ENCODE measurements around the gene TCF7L2. TPM values are rescaled to one million over a fixed set of nuclear protein-coding genes. Genes with fewer than 3 reads are reported as not detected.

TCF7L2 gene
- total and polyA plus RNA-seq, 12 donors, result 8.7 to 24.7 (median 14.8) TPM

DNA sequence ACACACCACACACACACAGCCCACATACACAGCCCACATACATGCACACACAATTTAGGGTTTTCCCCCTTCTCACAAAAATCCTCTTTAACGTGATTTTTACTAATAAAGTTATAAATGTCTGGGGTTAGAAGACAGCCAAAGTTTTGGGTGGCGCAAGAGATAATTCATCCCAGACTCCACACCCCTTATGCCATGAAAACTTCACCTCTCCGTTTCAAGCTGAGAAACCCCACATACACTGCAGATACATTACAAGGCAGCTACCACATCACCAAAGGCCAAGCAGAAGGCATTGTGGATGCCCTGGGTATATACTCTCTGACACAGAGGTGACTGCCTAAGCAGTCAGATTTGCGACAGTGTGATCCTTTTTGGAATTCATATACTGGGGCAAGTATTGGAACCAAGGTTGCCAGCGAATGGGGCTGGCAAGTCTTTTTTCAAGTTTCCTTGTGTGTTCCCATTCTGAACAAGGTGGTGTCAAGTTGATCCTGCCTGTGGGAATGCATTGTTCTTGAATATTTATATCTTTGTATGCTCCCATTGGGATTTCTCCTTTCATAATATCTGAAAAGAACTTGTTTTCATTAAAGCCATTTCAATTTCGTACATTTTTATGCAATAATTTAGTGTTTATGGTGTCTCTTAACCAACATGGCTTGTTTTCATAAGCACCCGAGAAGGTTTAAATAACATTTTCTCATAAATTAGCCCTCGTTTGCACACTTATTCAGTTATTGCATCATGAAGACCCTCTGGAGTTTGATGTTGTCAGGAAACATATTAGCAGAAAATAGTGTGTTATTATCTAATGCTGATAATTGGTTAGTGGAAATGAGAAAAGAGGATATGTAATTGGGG lies 130.2 kb downstream of the TCF7L2 start:
- no peak overlapping the region for H3K4me3 ChIP-seq
- 87 to 90% (median 88%) methylated on average over 8 of the region's 8 CpGs for WGBS, 4 donors
- H3K27ac ChIP-seq, result no peak overlapping the region
- H3K4me1 ChIP-seq (replicated peaks in 1 of 2), result no peaks in the 10 kb centered on the region
- H3K9me3 ChIP-seq (replicated peaks in 1 of 3), result no peaks in the 10 kb centered on the region
- no peaks in the 10 kb centered on the region for H3K27me3 ChIP-seq
- no peaks in the 10 kb centered on the region for H3K36me3 ChIP-seq (replicated peaks in 1 of 2)
- no peak for TF ChIP-seq POLR2A (IDR thresholded peaks at IDR 0.05)
- intact Hi-C loops (cut with DNase I), result no loop called here
- no peak for DNase-seq

DNA sequence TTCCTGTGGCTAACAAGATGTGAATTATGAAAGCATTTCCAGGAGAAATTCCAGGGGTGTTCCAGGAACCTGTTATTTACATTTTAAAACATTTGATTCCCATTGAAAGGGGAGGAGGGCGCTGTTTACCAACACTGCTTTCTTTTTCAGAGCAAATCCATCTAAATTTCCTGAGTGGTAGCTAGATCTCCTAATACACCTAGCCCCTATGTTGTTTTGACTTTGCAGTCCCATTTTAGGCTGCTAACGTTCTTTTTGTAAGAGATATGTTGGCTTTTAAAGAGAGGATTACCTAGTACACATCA lies 130.8 kb downstream of the TCF7L2 start:
- Histone ChIP-seq H3K4me3 (no peak overlapping the region), H3K9me3 (replicated peaks in 1 of 3) (no peaks in the 10 kb centered on the region), H3K27ac (no peak overlapping the region), H3K27me3 (no peaks in the 10 kb centered on the region), H3K4me1 (replicated peaks in 1 of 2) (peaks cover 0 to under 1% of the 10 kb centered on the region in 2 donors), H3K36me3 (replicated peaks in 1 of 2) (no peaks in the 10 kb centered on the region)
- WGBS, 4 donors, result 74 to 89% (median 85%) methylated on average over 2 of the region's 2 CpGs
- intact Hi-C loops (cut with DNase I), result no loop called here
- DNase-seq, result no peak
- TF ChIP-seq POLR2A (IDR thresholded peaks at IDR 0.05), result no peak
- TF ChIP-seq, protein P1, sequence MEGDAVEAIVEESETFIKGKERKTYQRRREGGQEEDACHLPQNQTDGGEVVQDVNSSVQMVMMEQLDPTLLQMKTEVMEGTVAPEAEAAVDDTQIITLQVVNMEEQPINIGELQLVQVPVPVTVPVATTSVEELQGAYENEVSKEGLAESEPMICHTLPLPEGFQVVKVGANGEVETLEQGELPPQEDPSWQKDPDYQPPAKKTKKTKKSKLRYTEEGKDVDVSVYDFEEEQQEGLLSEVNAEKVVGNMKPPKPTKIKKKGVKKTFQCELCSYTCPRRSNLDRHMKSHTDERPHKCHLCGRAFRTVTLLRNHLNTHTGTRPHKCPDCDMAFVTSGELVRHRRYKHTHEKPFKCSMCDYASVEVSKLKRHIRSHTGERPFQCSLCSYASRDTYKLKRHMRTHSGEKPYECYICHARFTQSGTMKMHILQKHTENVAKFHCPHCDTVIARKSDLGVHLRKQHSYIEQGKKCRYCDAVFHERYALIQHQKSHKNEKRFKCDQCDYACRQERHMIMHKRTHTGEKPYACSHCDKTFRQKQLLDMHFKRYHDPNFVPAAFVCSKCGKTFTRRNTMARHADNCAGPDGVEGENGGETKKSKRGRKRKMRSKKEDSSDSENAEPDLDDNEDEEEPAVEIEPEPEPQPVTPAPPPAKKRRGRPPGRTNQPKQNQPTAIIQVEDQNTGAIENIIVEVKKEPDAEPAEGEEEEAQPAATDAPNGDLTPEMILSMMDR (IDR thresholded peaks at IDR 0.05), result no peak

DNA sequence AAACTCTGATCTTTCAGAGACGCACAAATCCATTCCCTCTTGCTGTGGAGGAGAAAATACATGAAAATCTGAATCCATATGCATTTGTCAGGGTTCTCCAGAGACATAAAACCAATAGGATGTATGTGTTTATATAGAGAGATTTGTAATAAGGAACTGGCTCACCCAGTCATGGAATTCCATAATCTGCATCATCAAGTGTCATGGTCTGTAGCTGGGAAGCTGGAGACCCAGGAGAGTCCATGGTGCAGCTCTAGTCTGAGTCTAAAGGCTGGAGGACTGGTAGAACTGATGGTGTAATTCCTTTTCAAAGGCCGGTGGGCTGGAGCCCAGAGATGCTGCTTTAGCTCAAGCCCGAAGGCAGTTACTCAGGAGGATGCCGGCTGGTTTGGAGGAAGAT lies 134.0 kb downstream of the TCF7L2 start:
- WGBS, 4 donors, result 95 to 98% (median 96%) methylated on average over 4 of the region's 4 CpGs
- Histone ChIP-seq H3K27me3 (no peaks in the 10 kb centered on the region), H3K4me1 (replicated peaks in 1 of 2) (peaks cover 11 to 21% of the 10 kb centered on the region in 2 donors), H3K36me3 (replicated peaks in 1 of 2) (no peaks in the 10 kb centered on the region), H3K9me3 (replicated peaks in 1 of 3) (no peaks in the 10 kb centered on the region), H3K4me3 (no peak overlapping the region), H3K27ac (no peak overlapping the region)
- intact Hi-C loops (cut with DNase I), result no loop called here
- no peak for DNase-seq
- TF ChIP-seq POLR2A (IDR thresholded peaks at IDR 0.05), result no peak

DNA sequence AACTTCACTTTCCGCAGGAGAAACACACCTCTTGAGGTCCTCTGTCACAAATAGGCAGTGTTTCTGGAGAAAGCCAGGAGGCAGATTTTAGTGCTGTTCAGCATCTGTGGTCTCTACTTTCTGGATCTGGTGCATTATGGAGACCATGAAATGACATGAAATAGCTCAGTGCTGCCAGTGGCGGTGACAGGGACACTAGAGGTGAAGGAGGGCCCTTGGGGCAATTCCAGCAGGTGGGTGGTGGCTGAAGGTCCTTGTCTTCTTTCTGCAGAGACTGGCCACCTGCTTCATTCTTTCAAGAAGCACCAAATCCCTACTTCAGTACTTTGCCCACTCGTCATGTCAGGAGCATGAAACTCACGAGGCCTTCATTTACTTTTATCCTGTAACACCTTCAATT lies 135.7 kb downstream of the TCF7L2 start:
- DNase-seq, result no peak
- 88 to 97% (median 95%) methylated on average over 4 of the region's 4 CpGs for WGBS, 4 donors
- no peak overlapping the region for H3K4me3 ChIP-seq
- no peak for TF ChIP-seq POLR2A (IDR thresholded peaks at IDR 0.05)
- TF ChIP-seq, protein P1 (IDR thresholded peaks at IDR 0.05), result no peak
- peaks cover 11 to 21% of the 10 kb centered on the region in 2 donors for H3K4me1 ChIP-seq (replicated peaks in 1 of 2)
- H3K36me3 ChIP-seq (replicated peaks in 1 of 2), result no peaks in the 10 kb centered on the region
- intact Hi-C loops (cut with DNase I), result no loop called here
- H3K9me3 ChIP-seq (replicated peaks in 1 of 3), result no peaks in the 10 kb centered on the region
- no peaks in the 10 kb centered on the region for H3K27me3 ChIP-seq
- H3K27ac ChIP-seq, result no peak overlapping the region

DNA sequence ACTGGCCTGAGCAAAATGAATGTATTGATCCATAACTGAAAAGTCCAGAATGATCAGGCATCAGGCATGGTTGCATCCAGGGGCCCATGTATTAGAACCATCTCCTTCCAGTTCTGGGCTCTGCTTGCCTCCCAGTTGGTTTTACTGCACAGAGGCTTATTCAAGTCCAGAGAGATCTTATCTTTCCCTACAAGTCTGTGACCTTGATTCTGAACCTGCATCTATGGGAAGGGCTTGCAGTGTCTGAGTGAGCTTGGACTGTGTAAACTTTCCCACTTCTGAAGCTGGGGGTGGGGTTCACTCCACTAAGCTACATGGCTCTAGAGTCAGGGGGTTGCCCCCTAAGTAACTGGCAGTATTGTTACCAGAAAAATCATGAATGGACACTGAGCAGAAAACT lies 136.2 kb downstream of the TCF7L2 start:
- H3K36me3 ChIP-seq (replicated peaks in 1 of 2), result no peaks in the 10 kb centered on the region
- H3K4me1 ChIP-seq (replicated peaks in 1 of 2), result peaks cover 11 to 21% of the 10 kb centered on the region in 2 donors
- no peak overlapping the region for H3K4me3 ChIP-seq
- no peaks in the 10 kb centered on the region for H3K9me3 ChIP-seq (replicated peaks in 1 of 3)
- intact Hi-C loops (cut with DNase I), result no loop called here
- H3K27ac ChIP-seq, result no peak overlapping the region
- H3K27me3 ChIP-seq, result no peaks in the 10 kb centered on the region
- no peak for TF ChIP-seq POLR2A (IDR thresholded peaks at IDR 0.05)
- TF ChIP-seq, protein P1 (IDR thresholded peaks at IDR 0.05), result no peak
- no peak for DNase-seq

Data from adrenal gland (tissue), 12 donors.